G401 (cell line): Measurements from ENCODE around the gene REN. TPM values are rescaled to one million over a fixed set of nuclear protein-coding genes. Genes with fewer than 3 reads are reported as not detected.

ENCODE experiments used
- DNase-seq: peaks from one replicate; pipeline ENCODE4 v3.0.0-alpha.2; 2015; ENCODE audit warnings: low spot score
- in situ Hi-C: cut with HindIII; loops from 2 replicates; pipeline ENCODE4 v1.10.0; 2016; ENCODE audit warnings: low sequenced_read_pairs, mixed read lengths
- total RNA-seq: library from RNA; depleted of rRNA; stranded (reverse); fragments of >200 nt; shearing (Covaris generic); gene quantifications from 2 replicates; pipeline ENCODE4 v1.2.3, GENCODE V29; 2014

The REN gene
- total RNA-seq, 1 experiment from 2014 or later = not detected

DNA sequence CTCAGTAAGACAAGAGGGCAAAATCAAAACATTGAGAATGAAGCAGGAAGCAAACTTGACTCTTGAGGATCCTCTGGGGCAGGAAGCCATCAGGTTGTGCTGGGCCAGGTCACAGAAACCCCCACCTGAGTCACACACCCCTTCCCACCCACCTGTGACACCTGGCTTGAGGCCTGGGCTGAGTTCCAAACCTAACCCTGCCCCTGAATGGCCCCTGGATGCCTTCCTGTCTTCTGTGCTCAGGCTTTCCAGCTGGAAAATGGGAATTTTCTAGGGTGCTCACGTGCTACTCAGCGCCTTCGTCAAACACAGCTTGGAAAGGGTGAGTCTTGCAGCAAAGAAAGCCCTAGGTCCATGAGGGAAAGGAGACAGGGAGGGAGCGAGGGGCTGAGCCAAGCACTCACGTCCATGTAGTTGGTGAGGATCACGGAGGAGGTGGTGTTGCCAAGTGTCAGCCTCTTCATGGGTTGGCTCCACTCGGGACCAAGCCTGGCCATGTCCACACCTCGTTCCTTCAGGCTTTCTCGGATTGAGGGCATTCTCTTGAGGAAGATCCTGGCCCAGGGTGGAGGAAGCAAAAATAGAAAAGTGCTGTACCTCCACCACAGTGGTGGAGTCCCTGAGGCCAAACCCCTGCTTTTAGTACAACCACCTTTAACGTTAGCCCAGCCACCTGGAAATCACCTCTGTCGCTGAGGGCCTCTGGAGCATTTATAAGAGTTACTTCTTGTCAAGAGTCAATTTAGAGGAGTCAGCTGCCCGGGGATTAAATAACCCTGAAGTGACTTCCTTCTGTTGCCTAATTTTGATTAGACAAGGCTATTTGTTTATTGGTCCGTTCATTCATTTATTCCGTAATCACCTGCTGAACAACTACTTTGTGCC lies 4.3 kb downstream of the REN start:
- no peak for DNase-seq
- in situ Hi-C loops = no loop called here

DNA sequence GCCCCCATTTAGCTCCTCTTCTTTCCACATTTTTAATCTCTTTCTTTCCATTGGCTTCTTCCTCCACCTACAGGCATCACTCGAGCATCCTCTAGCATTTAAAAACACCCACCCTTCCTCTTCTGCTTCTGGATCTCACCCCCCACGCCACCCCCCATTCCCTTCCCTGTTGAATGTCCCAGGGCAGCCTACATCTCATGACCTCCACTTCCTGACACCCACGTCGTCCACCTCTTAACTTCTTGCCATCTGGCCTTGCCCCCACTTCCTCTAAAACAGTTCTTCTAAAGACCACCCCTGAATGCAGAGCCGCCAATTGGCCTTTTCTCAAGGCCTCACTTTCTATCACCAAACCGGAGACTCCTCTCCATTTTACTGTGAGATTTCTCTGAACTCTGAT lies 8.2 kb downstream of the REN start:
- DNase-seq = no peak
- in situ Hi-C loops = no loop called here

DNA sequence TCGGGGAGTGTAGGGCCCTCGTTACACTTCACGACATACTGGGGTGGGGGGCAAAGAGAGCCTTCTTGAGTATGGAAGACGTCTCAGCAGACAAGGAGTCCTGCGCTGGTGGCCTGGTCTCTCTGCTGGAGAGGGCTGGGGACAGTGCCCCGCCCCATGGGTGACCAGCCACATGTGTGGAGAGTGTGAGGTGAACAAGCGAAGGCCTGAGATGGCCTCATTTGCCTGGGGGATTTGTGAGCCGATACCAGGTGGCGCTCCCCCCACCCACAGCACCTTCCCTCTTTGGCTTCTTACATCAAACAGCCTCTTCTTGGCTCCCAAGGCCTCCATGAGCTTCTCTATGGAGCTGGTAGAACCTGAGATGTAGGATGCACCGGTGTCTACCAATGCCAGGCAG lies 10.3 kb downstream of the REN start:
- no peak for DNase-seq
- in situ Hi-C loops = no loop called here

DNA sequence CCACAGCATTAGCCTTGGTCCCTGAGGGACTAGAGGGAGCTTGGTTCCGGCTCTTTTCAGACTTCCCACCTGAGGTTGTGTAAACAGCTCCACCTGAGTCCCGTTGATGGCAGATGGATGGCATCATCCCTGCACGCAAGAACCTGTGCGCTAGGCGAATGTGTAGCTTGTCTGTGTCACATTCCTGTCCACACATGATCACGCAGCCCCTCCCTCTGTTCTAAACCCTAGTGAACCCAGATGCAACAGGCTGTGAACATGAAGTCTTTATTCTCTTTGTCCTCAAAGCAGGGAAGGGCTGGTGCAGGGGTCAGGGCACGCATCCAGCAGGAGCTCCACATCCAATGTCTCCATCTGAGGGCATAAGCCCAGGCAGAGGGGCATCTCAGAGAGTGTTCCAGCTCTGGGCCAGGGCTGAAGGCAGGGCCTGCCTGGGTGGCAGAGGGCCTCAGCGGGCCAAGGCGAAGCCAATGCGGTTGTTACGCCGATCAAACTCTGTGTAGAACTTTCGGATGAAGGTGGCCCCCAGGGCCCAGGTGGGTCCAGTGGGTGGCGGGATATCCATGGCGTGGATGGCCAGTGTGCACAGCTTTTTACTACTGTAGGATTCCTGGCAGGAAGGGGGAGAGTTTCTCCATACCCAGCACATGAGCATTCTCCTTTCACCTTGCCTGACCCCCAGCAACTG lies 11.4 kb downstream of the REN start:
- in situ Hi-C loops = no loop called here
- DNase-seq = no peak

DNA sequence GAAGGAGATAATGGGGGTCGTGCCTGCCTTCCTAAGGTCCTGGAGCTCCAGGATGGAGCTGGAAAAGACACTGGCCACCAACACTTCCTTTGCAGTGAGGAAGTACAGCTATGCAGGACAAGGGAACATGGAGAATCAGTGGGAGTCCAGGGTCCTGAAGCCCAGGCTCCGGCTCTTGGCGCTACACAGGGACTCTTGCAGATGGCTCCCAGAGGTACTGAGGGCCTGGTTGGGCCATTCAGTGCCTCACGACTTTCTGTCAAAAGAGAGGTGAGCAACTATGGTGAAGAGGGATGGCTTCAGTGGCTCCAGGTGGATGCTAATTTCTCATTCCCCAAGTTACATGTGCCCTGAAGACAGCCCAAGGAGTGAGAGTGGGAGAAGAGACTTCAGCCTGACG lies 12.5 kb downstream of the REN start:
- no peak for DNase-seq
- in situ Hi-C loops = no loop called here

DNA sequence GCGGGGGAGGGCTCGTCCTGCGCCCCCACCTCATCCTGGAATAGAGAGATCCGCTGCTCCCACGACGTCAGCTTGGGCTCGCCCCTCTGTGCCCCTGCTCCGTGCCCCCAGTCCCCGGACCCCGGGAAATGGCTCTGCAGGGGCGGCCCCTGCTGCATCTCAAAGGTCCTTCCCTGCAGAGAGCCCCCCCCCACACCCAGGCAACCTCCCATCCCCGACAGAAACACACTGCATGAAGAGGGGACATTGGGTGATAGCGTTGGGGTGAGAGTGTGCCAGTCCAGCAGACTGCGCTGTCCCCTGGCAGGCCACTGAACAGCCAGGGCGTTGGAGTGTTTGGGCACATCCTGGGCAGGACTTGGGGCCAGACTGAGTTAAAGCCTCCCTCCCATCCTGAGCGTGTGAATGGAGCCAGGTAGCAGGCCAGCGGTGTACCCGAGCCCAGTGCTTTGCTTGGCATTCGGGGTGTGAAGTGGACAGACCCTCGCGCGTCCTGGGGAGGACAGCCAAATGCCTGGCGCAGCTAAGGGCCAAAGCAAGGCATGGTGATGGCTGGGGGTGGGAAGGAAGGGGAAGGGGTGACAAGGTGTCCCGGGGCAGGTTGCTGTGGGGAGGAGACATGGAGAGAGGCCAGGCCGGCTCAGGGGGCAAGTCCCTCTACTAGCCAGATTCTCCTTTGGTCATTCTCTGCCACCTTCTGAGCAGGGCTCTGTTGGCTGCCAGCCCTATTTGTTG lies 13.7 kb downstream of the REN start:
- in situ Hi-C loops = no loop called here
- no peak for DNase-seq

DNA sequence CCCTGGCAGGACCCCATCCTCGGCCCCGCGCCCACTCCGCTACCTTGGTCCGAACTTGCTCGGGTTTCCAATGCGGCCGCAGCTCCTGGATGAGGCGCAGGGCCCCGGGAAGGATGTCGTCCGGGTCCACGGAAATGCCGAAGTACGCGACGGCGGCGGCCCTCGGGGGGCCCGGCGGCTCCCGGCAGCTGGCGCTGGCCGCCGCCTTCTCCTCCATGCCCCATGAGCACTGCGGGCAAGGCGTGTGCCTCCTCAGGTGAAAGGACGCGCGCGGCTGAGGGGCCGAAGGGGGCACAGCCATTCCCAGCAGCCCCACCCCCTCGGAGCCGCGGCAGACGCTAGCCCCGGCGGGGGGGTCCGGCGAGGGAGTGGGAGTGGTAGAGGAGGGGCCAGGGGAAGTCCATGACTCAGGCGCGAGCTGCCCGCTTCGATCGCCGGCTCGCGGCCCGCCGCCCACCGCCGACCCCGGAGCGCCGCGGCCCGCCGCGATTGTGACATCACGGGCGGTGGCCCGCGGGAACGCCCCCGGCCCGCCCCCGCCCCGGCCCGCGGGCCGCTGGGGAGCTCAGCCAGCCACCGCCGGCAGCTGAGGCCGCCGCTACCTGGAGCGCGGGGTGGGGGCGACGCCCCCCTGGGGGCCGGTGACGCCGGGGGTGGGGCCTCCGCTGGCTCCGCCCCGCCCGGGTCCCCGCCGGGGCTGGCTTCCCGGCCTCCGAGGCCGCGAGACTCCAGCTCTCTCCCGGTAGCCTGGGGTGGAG lies 14.4 kb downstream of the REN start, which contains the start of gene ETNK2:
Gene ETNK2 (minus strand): TSS at position 493 of the 758 bp plus-strand sequence. CDS start 192 bp downstream, at position 301.
- DNase-seq = no peak
- in situ Hi-C loops = no loop called here

DNA sequence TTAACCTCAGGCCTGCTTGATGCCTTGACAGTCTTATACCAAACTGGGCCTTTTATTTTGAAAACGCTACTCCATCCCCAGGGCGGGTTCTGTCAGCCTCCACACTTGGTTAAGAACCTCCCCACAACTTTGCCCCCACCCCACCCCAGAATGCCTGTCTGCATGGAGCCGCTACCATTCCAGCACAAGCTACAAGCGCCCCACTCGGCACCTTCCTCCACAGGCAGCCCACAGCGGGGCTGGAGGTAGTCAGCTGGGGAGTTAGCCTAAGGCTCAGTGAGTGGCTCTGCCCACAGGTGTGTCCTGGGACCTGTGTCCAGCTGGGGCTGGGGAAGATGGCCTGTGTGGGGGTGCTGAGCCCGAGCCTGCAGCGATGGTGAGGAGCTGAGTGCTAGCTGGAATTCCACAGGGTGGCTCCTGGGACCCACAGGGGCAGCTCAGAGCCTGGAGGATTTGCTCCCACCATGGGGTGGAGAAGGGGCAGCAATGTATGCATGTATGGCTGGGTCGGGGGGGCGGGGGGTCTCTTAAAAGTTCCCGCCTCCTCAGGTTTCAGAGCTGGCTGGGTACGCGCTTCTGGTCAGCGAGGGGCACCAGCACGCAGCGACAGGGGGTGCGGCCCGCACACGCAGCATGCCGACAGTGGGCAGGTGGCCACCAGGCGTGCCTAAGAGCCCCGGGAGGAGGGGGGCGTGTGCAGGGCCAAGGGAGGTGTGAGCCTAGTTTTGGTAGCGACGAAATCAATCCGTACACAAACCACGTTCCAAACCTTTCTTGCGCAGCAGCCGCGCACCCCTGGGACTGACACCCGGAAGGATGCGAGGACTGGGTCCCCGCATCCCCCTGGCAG lies 15.2 kb downstream of the REN start:
- in situ Hi-C loops = no loop called here
- no peak for DNase-seq

DNA sequence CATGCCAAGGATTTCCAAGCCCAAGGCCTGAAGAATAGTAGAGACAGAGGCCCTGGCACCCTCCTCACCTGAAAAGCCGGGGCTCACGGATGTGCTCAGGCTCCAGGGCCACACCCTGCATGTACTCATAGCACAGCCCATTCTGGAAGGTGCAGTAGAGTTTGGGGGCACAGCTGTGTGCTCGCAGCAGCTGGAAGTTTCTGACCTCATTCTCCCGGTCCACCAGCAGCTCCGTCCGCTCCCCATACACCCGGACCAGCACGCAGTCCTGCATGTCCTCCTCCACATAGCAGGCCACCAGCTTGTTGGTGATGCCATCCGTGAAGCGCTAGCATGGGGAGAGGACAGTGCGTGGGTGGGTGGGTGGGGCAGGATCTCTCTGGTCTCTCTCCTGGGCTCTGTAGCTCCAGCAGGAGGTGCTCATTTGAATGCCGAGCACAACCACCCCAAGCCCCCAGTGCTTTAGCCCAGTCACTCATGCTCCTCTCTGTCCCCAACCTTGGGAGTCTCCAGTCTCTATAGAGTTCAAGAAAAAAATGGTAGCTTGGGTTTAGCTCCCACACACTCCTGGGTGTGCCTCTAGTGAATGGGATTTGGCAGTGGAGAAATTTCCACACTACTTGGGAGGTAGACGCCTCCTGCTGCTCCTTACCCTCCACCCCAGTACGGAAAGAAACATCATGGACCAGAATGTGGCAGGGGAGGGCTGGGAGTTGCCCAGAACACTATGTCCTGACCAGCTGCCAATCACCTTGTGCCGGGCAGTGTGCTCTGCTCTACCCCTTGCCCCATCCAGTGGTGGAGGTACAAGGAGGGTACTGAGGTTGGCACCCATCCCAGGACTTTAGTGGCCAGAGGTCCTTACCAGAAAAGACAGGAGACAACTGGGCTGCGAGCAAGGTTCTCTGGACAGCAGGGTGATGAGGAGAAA lies 16.2 kb downstream of the REN start:
- in situ Hi-C loops = loop anchor here (25.0 kb wide), 1 partner anchor 288 kb away; the partner anchor contains the start of gene SNRPE
- DNase-seq = no peak

DNA sequence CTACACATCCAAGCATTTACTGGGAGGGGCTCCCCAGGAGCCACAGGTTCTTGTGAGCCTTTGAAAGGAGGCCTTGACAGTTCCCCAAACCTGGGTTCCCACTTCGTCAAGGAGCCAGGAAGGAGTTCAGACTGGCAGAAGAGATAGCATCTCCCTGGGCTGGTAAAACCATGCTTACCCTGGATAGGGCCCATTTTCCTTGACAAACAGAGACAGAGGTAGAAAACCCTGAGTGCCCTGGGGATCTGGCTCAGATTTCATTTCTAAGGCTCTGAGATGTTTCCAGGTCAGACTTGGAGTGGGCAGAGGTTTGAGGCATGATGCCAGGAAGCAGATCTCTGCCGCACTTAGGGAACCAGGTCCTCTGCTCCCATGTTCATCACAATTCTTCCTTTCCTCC lies 17.0 kb downstream of the REN start:
- in situ Hi-C loops = loop anchor here (25.0 kb wide), 1 partner anchor 287 kb away; the partner anchor contains the start of gene SNRPE

DNA sequence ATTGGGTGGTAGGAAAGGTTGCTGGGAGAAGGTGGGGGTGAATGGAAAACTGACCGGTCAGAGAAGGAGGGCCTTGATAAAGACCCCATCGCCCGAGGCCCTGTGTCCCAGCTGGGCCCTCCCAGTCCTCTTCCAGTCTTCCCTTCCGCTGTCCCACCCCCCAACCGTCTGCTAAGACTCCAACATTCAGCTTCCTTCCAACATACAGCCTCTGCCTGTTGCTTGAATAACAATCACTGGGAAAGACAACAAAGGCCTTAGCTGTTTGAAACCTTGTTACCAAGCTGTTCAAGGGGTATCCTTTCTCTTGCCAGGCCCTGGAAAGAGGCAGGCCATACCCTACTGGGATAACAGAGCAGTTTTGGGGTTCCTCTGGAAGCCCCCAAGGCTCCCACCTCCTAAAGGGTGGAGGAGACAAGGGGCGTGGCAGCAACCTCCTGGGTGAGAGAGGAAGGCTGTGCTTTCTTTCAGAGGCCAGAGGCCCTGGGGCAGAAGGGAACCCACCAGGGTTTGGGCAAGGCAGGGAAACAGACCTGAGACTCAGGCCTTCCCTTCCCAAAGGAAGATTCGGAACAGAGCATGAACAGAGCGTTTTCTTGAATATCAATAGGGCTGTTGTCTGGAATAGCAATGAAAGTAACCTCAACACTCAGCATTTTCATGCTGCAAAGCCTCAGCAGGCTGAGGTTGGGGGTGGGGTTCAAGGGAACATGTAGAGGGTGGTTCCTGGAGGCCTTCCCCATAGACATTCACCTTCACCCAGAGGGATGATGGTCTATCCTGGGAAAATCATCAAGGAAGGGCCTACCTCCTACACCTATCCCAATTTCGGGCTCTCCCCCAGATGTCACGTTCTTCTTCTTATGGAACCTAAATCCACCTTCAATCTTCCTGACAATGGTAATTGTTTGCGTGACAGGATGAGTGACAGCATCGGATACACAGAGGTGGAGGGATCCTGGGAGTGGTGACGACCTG lies 18.4 kb downstream of the REN start:
- DNase-seq = no peak
- in situ Hi-C loops = loop anchor here (25.0 kb wide), 1 partner anchor 285 kb away; the partner anchor contains the start of gene SNRPE

More for the DNA sequence above, 17.0 kb downstream of the REN start:
- DNase-seq = no peak

DNA sequence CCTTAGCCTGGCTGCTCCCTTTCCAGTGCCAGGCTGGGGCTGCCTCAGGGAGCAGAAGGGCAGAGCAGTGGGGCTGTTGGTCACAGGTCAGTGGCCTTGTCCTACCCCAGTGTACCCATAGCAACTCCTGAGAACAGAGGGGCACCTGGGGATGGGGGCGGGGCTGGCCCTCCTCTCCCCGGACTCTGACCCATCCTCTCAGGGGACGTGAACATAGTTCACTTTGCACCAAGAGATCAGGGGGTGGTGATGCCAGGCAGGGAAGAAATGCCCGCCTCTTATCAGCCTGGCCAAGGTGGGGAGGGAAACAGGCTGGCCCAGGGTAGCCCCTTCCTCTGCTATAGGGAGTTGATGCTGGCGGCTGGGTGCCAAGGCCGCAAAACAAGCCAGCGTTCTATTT lies 19.2 kb downstream of the REN start:
- in situ Hi-C loops = loop anchor here (25.0 kb wide), 1 partner anchor 285 kb away; the partner anchor contains the start of gene SNRPE
- no peak for DNase-seq

DNA sequence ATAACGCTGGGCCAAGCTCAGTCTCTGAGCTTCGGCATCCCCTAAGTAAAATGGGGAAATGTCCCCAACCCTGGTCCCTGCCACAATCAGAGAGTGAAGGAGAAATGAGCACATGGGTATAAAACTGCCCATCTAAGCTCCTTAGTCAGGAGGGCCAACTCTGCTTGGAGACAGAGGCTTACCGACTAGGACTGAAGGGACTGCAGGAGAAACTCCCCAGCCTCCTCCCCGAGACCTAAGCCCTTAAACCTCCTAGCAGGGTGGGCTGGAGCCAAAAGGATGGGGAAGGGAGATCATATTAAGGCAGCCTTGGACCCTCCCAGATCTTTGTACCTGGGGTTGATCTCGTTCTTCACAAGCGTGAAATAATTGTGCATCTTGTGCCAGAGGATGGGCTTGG lies 19.8 kb downstream of the REN start:
- DNase-seq = no peak
- in situ Hi-C loops = loop anchor here (25.0 kb wide), 1 partner anchor 284 kb away; the partner anchor contains the start of gene SNRPE

DNA sequence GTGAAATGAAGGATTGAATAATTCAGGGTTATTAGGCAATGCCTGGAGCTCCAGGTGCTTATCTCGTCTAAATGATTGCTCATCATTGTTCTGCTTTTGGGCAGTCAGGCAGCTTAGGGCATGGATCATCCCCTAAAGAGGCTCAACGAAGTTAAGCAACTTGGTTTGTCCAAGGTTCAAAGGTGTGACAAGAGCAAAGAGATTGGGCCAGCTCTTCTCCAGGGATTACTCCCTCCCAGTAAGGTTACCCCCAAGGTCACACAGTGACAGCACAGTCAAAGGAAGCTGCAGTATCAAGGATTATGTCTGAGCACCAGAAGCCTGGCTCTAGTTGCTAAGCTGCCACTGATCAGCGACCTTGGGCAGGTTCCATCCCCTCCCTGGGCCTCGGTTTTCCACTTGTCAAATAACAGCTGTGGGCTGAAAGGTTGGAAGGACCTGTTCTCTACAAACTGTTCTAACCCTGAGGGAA lies 21.1 kb downstream of the REN start:
- in situ Hi-C loops = loop anchor here (25.0 kb wide), 1 partner anchor 283 kb away; the partner anchor contains the start of gene SNRPE
- DNase-seq = no peak

DNA sequence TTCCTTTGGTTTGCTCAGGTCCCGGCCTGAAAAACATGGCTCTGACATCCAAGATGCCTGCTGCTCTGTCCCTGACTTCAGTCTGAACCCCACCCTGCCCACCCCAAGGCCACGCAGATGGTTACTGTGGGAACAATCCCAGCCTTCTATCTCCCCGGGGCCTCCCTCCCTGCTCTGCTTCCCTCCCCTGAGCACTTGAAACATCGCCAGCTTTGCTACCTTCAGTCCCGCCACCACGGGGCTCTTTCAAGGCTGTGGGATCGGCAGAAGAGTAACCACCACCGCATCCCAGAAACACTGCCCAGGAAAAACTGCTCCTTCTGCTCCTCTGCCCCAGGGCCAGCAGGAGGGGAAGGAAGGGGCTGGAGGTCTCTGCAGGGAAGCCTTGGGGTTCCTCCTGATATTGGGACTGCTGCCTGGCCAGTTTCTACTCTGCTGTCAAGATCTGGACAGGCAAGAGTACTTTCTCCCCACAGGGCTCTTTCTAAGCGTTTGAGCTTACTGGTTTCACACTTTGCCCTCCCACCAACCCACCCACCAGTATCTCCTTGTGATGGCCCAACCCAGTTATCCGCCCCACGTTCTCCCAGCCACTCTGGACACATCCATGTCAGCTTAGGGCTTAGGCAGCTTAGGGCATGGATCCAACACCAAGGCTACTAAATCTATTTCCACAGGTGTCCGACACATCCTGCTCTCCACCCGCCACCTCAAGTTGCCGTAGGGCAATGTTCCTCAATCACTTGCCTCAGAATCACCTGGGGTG lies 22.7 kb downstream of the REN start:
- in situ Hi-C loops = loop anchor here (25.0 kb wide), 1 partner anchor 281 kb away; the partner anchor contains the start of gene SNRPE

More for the DNA sequence above, 22.7 kb downstream of the REN start:
- DNase-seq = no peak
